CD14-positive monocyte (primary cell): ENCODE data around the gene CPED1. TPM values are rescaled to one million over a fixed set of nuclear protein-coding genes. Genes with fewer than 3 reads are reported as not detected.

Source experiments
- DNase-seq, 3 donors: peaks; one replicate each; pipeline ENCODE4 v3.0.0-alpha.2; 2011 to 2022
- H2AFZ ChIP-seq: 2 replicates; pipeline ENCODE4 v1.6.0; 2012; ENCODE audit warnings: mild to moderate bottlenecking, low read depth, low read length, inconsistent platforms; ENCODE audit not compliant: insufficient read depth, poor library complexity, severe bottlenecking
- H3K27ac ChIP-seq, 2 donors: 1 replicate in 1 of 2; 2 replicates in 1 of 2; pipeline ENCODE4 v1.5.1; 2012 to 2013; ENCODE audit warnings: low read length in 2 of 2, control low read depth in 1 of 2, inconsistent platforms in 1 of 2, low read depth in 1 of 2, mild to moderate bottlenecking in 1 of 2
- H3K27me3 ChIP-seq, 2 donors: one replicate each; pipeline versions ENCODE4 v1.6.0 to v1.6.1; 2011 to 2013; ENCODE audit warnings: low read length in 2 of 2; ENCODE audit not compliant: control insufficient read depth in 2 of 2, insufficient read depth in 2 of 2
- H3K36me3 ChIP-seq, 2 donors: replicated peaks in 1 of 2; 1 replicate in 1 of 2; 2 replicates in 1 of 2; pipeline versions ENCODE4 v1.5.1 to v1.6.1; 2012 to 2013; ENCODE audit warnings: low read length in 2 of 2, control low read depth in 1 of 2, inconsistent platforms in 1 of 2, mild to moderate bottlenecking in 1 of 2; ENCODE audit not compliant: insufficient read depth in 2 of 2, control insufficient read depth in 1 of 2
- H3K4me1 ChIP-seq, 2 donors: 1 replicate in 1 of 2; 2 replicates in 1 of 2; pipeline versions ENCODE4 v1.5.1 to v1.6.1; 2012 to 2013; ENCODE audit warnings: low read length in 2 of 2, control low read depth in 1 of 2, inconsistent platforms in 1 of 2, mild to moderate bottlenecking in 1 of 2, moderate library complexity in 1 of 2; ENCODE audit not compliant: insufficient read depth in 2 of 2, control insufficient read depth in 1 of 2
- H3K4me2 ChIP-seq: replicated peaks from 2 replicates; pipeline ENCODE3; 2012; ENCODE audit warnings: low read length, moderate library complexity, mild to moderate bottlenecking; ENCODE audit not compliant: poor library complexity, severe bottlenecking; ENCODE audit errors: extremely low read depth
- H3K4me3 ChIP-seq, 3 experiments: fragments of 200-600 bp in 1 of 3; sonication (generic) in 1 of 3; replicated peaks in 1 of 3; 1 replicate in 2 of 3; 2 replicates in 1 of 3; pipeline ENCODE4 v1.5.1; 2011 to 2013; ENCODE audit warnings: low read length in 3 of 3, mild to moderate bottlenecking in 3 of 3, control low read depth in 2 of 3, low read depth in 2 of 3, inconsistent platforms in 1 of 3, moderate library complexity in 1 of 3
- H3K79me2 ChIP-seq: 2 replicates; pipeline ENCODE4 v1.6.0; 2012; ENCODE audit warnings: mild to moderate bottlenecking, control low read depth, inconsistent platforms, low read length, moderate library complexity; ENCODE audit not compliant: insufficient read depth
- H3K9ac ChIP-seq: 2 replicates; pipeline ENCODE4 v1.6.0; 2017; ENCODE audit warnings: low read length, mild to moderate bottlenecking; ENCODE audit not compliant: insufficient read depth, poor library complexity, severe bottlenecking
- H3K9me3 ChIP-seq, 2 donors: replicated peaks in 1 of 2; 1 replicate in 1 of 2; 2 replicates in 1 of 2; pipeline versions ENCODE4 v1.5.1 to v1.6.1; 2012 to 2013; ENCODE audit warnings: low read length in 2 of 2, control low read depth in 1 of 2; ENCODE audit not compliant: control insufficient read depth in 1 of 2, insufficient read depth in 1 of 2
- H4K20me1 ChIP-seq: 2 replicates; pipeline ENCODE4 v1.6.0; 2012; ENCODE audit warnings: mild to moderate bottlenecking, low read length, control low read depth, moderate library complexity; ENCODE audit not compliant: insufficient read depth
- H3K27ac Mint-ChIP-seq, 7 donors: one replicate each; pipeline ENCODE4 v1.8.0; 2020; ENCODE audit warnings: mild to moderate bottlenecking in 7 of 7, mixed read lengths in 7 of 7, moderate library complexity in 6 of 7, inconsistent platforms in 2 of 7
- H3K27me3 Mint-ChIP-seq, 3 donors: one replicate each; pipeline ENCODE4 v1.8.0; 2021 to 2022; ENCODE audit warnings: low read depth in 3 of 3, mild to moderate bottlenecking in 3 of 3, mixed read lengths in 3 of 3, moderate library complexity in 3 of 3, inconsistent platforms in 1 of 3
- H3K36me3 Mint-ChIP-seq, 2 donors: one replicate each; pipeline ENCODE4 v1.8.0; 2020; ENCODE audit warnings: mixed read lengths in 2 of 2, inconsistent platforms in 1 of 2, mild to moderate bottlenecking in 1 of 2
- H3K4me1 Mint-ChIP-seq: one replicate; pipeline ENCODE4 v1.8.0; 2020; ENCODE audit warnings: mild to moderate bottlenecking, mixed read lengths
- H3K4me3 Mint-ChIP-seq, 2 donors: one replicate each; pipeline ENCODE4 v1.8.0; 2020; ENCODE audit warnings: mild to moderate bottlenecking in 2 of 2, mixed read lengths in 2 of 2, moderate library complexity in 1 of 2
- H3K9me3 Mint-ChIP-seq, 7 donors: one replicate each; pipeline ENCODE4 v1.8.0; 2020 to 2022; ENCODE audit warnings: mixed read lengths in 7 of 7, mild to moderate bottlenecking in 6 of 7, moderate library complexity in 6 of 7, inconsistent platforms in 2 of 7
- WGBS: methylation state at CpG from one replicate; pipeline ENCODE4 v1.1.5; 2013; ENCODE audit warnings: missing lambda C conversion rate; ENCODE audit not compliant: insufficient coverage; 5-methylcytosine and 5-hydroxymethylcytosine counted together
- intact Hi-C, 2 donors: fragments of 100-400 bp; cut with micrococcal nuclease; formaldehyde crosslinking; loops; one replicate each; pipeline versions ENCODE4 v1.15.0 to v1.15.1; 2023
- polyA plus RNA-seq, 3 donors: library from polyadenylated mRNA; depleted of rRNA in 1 of 3; unstranded in 2 of 3; stranded (reverse) in 1 of 3; fragments of 300-500 nt in 2 of 3; fragments of >200 nt in 1 of 3; fragmentation: Illumina TruSeq in 2 of 3; gene quantifications; 1 replicate in 2 of 3; 2 replicates in 1 of 3; pipeline ENCODE4 v1.2.3, GENCODE V29; 2012 to 2021
- TF ChIP-seq, protein P1 (sequence below): fragments of 200-600 bp; IDR thresholded peaks from one replicate; pipeline ENCODE4 v1.8.0; 2022; ENCODE audit warnings: antibody characterized with exemption, mild to moderate bottlenecking

The CPED1 gene
- polyA plus RNA-seq, 3 donors, result 9.8 to 30.0 (median 20.4) TPM

GRCh38 chr7:121139427-121139826 is 150.9 kb downstream of the CPED1 start:
- Histone ChIP-seq H3K27me3 (no peaks in the 10 kb centered on the region), H3K36me3 (peaks cover 0 to 14% of the 10 kb centered on the region in 2 donors), H3K4me2 (no peak overlapping the region), H3K79me2 (no peaks in the 10 kb centered on the region), H3K27ac (no peak overlapping the region), H3K4me3 (no peak overlapping the region), H3K9ac (no peak overlapping the region), H3K9me3 (no peaks in the 10 kb centered on the region), H3K4me1 (no peaks in the 10 kb centered on the region), H4K20me1 (no peaks in the 10 kb centered on the region), H2AFZ (no peak overlapping the region)
- Mint-ChIP-seq H3K9me3 (peaks cover 0 to 1% (median 0%) of the 10 kb centered on the region in 7 donors), H3K36me3 (peaks cover 3 to 7% of the 10 kb centered on the region in 2 donors), H3K4me1 (peaks cover 4% of the 10 kb centered on the region), H3K27ac (no peak overlapping the region), H3K27me3 (no peaks in the 10 kb centered on the region), H3K4me3 (no peak overlapping the region)
- WGBS, result 92% methylated on average over 2 of the region's 3 CpGs
- no peak for DNase-seq
- TF ChIP-seq, protein P1, sequence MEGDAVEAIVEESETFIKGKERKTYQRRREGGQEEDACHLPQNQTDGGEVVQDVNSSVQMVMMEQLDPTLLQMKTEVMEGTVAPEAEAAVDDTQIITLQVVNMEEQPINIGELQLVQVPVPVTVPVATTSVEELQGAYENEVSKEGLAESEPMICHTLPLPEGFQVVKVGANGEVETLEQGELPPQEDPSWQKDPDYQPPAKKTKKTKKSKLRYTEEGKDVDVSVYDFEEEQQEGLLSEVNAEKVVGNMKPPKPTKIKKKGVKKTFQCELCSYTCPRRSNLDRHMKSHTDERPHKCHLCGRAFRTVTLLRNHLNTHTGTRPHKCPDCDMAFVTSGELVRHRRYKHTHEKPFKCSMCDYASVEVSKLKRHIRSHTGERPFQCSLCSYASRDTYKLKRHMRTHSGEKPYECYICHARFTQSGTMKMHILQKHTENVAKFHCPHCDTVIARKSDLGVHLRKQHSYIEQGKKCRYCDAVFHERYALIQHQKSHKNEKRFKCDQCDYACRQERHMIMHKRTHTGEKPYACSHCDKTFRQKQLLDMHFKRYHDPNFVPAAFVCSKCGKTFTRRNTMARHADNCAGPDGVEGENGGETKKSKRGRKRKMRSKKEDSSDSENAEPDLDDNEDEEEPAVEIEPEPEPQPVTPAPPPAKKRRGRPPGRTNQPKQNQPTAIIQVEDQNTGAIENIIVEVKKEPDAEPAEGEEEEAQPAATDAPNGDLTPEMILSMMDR, result no peak
- intact Hi-C loops, result no loop called here

- H3K27me3 Mint-ChIP-seq, result no peaks in the 10 kb centered on the region
- intact Hi-C loops, result no loop called here
- no peak overlapping the region for H3K4me3 Mint-ChIP-seq
- H3K4me3 ChIP-seq, result no peak overlapping the region
- peaks cover 3 to 7% of the 10 kb centered on the region in 2 donors for H3K36me3 Mint-ChIP-seq
- no peak overlapping the region for H3K9ac ChIP-seq
- H3K36me3 ChIP-seq, result peaks cover 0 to 14% of the 10 kb centered on the region in 2 donors
- H3K27ac ChIP-seq, result no peak overlapping the region
- H3K4me2 ChIP-seq, result no peak overlapping the region
- no peak overlapping the region for H3K27ac Mint-ChIP-seq
- no peaks in the 10 kb centered on the region for H3K9me3 ChIP-seq
- DNase-seq, result no peak
- TF ChIP-seq, protein P1, result no peak
- H3K4me1 ChIP-seq, result no peaks in the 10 kb centered on the region
- WGBS, result 100% methylated on average over 1 of the region's 1 CpG
- peaks cover 4% of the 10 kb centered on the region for H3K4me1 Mint-ChIP-seq
- no peaks in the 10 kb centered on the region for H3K27me3 ChIP-seq
- H3K9me3 Mint-ChIP-seq, result peaks cover 0 to 1% (median 0%) of the 10 kb centered on the region in 7 donors
- H3K79me2 ChIP-seq, result no peaks in the 10 kb centered on the region
- H2AFZ ChIP-seq, result no peak overlapping the region
- no peaks in the 10 kb centered on the region for H4K20me1 ChIP-seq
Measured at GRCh38 chr7:121140790-121141189, 152.3 kb downstream of the CPED1 start.
